ENCODE data around the gene FMNL2. TPM values are rescaled to one million over a fixed set of nuclear protein-coding genes. Genes with fewer than 3 reads are reported as not detected.

Gene FMNL2
- total RNA-seq, 1 experiment from 2014 or later, result 43.1 TPM

- BruUV-seq (replicated peaks), result no TSS peak
Measured at GRCh38 chr2:152406836-152407161, 71.8 kb downstream of the FMNL2 start.

GRCh38 chr2:152407204-152407721 lies 72.3 kb downstream of the FMNL2 start:
- BruUV-seq (replicated peaks), result no TSS peak
- DNase-seq (ENCODE audit: low spot score), result peak; percentile 48
- TF ChIP-seq, protein P1, sequence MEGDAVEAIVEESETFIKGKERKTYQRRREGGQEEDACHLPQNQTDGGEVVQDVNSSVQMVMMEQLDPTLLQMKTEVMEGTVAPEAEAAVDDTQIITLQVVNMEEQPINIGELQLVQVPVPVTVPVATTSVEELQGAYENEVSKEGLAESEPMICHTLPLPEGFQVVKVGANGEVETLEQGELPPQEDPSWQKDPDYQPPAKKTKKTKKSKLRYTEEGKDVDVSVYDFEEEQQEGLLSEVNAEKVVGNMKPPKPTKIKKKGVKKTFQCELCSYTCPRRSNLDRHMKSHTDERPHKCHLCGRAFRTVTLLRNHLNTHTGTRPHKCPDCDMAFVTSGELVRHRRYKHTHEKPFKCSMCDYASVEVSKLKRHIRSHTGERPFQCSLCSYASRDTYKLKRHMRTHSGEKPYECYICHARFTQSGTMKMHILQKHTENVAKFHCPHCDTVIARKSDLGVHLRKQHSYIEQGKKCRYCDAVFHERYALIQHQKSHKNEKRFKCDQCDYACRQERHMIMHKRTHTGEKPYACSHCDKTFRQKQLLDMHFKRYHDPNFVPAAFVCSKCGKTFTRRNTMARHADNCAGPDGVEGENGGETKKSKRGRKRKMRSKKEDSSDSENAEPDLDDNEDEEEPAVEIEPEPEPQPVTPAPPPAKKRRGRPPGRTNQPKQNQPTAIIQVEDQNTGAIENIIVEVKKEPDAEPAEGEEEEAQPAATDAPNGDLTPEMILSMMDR (conservative IDR thresholded peaks at IDR 0.05; ENCODE audit: low read depth, low read length), result no peak
- no peak for TF ChIP-seq EZH2 (IDR thresholded peaks at IDR 0.05; ENCODE audit: borderline replicate concordance, low read depth, low read length, poor library complexity, severe bottlenecking)
- intact Hi-C loops (cut with micrococcal nuclease; ENCODE audit: unreplicated experiment), result no loop called here
- Histone ChIP-seq H3K4me3 (ENCODE audit: low read depth, low read length, poor library complexity, severe bottlenecking) (no peak overlapping the region), H3K27me3 (replicated peaks; ENCODE audit: insufficient read depth, low read depth, low read length, poor library complexity) (no peaks in the 10 kb centered on the region), H3K36me3 (ENCODE audit: insufficient read depth, low read length, poor library complexity, severe bottlenecking) (no peaks in the 10 kb centered on the region), H3K27ac (ENCODE audit: low read depth, low read length, poor library complexity, severe bottlenecking) (no peak overlapping the region), H3K4me1 (ENCODE audit: insufficient read depth, low read length, poor library complexity, severe bottlenecking) (peaks cover 51% of the 10 kb centered on the region), H3K9me3 (ENCODE audit: low read depth, low read length, poor library complexity, severe bottlenecking) (no peaks in the 10 kb centered on the region)
- POLR2A ChIA-PET (ENCODE audit: low non-redundant PET), result interaction anchor here (0.9 kb wide), 1 partner anchor 14 kb away, joined by 4 read pairs; no protein-coding TSS in a partner anchor
- CTCF ChIA-PET, result interaction anchor here (0.5 to 0.7 kb wide), 2 partner anchors 9 to 1070 kb away, joined by 3 read pairs; no protein-coding TSS in a partner anchor

More at GRCh38 chr2:152406836-152407161, 71.8 kb downstream of the FMNL2 start:
- intact Hi-C loops (cut with micrococcal nuclease; ENCODE audit: unreplicated experiment), result no loop called here
- ChIA-PET CTCF (interaction anchor here (0.6 kb wide), 1 partner anchor 166 kb away, joined by 4 read pairs; no protein-coding TSS in a partner anchor), POLR2A (ENCODE audit: low non-redundant PET) (interaction anchor here (0.9 kb wide), 1 partner anchor 15 kb away, joined by 4 read pairs; no protein-coding TSS in a partner anchor)
- Histone ChIP-seq H3K4me1 (ENCODE audit: insufficient read depth, low read length, poor library complexity, severe bottlenecking) (peaks cover 51% of the 10 kb centered on the region), H3K4me3 (ENCODE audit: low read depth, low read length, poor library complexity, severe bottlenecking) (no peak overlapping the region), H3K9me3 (ENCODE audit: low read depth, low read length, poor library complexity, severe bottlenecking) (no peaks in the 10 kb centered on the region), H3K27me3 (replicated peaks; ENCODE audit: insufficient read depth, low read depth, low read length, poor library complexity) (no peaks in the 10 kb centered on the region), H3K27ac (ENCODE audit: low read depth, low read length, poor library complexity, severe bottlenecking) (no peak overlapping the region), H3K36me3 (ENCODE audit: insufficient read depth, low read length, poor library complexity, severe bottlenecking) (no peaks in the 10 kb centered on the region)
- TF ChIP-seq EZH2 (IDR thresholded peaks at IDR 0.05; ENCODE audit: borderline replicate concordance, low read depth, low read length, poor library complexity, severe bottlenecking), result no peak
- TF ChIP-seq, protein P1 (conservative IDR thresholded peaks at IDR 0.05; ENCODE audit: low read depth, low read length), result no peak
- no peak for DNase-seq (ENCODE audit: low spot score)

GRCh38 chr2:152407806-152408205 lies 72.8 kb downstream of the FMNL2 start:
- CTCF ChIA-PET, result interaction anchor here (0.5 to 0.7 kb wide), 3 partner anchors 8 to 1070 kb away, joined by 3 read pairs; no protein-coding TSS in a partner anchor
- intact Hi-C loops (cut with micrococcal nuclease; ENCODE audit: unreplicated experiment), result no loop called here
- DNase-seq (ENCODE audit: low spot score), result no peak
- H3K4me1 ChIP-seq (ENCODE audit: insufficient read depth, low read length, poor library complexity, severe bottlenecking), result peaks cover 51% of the 10 kb centered on the region
- no peaks in the 10 kb centered on the region for H3K36me3 ChIP-seq (ENCODE audit: insufficient read depth, low read length, poor library complexity, severe bottlenecking)
- BruUV-seq (replicated peaks), result no TSS peak
- no peaks in the 10 kb centered on the region for H3K27me3 ChIP-seq (replicated peaks; ENCODE audit: insufficient read depth, low read depth, low read length, poor library complexity)
- H3K4me3 ChIP-seq (ENCODE audit: low read depth, low read length, poor library complexity, severe bottlenecking), result no peak overlapping the region
- TF ChIP-seq, protein P1 (conservative IDR thresholded peaks at IDR 0.05; ENCODE audit: low read depth, low read length), result no peak
- no peak for TF ChIP-seq EZH2 (IDR thresholded peaks at IDR 0.05; ENCODE audit: borderline replicate concordance, low read depth, low read length, poor library complexity, severe bottlenecking)
- POLR2A ChIA-PET (ENCODE audit: low non-redundant PET), result no interaction called here
- no peak overlapping the region for H3K27ac ChIP-seq (ENCODE audit: low read depth, low read length, poor library complexity, severe bottlenecking)
- no peaks in the 10 kb centered on the region for H3K9me3 ChIP-seq (ENCODE audit: low read depth, low read length, poor library complexity, severe bottlenecking)

Measured in A673 (cell line).